ENCODE measurements around the gene CERS1. TPM values are rescaled to one million over a fixed set of nuclear protein-coding genes. Genes with fewer than 3 reads are reported as not detected.

Gene CERS1
- 3.2 and 5.0 TPM in 2 replicates for total RNA-seq

GRCh38 chr19:18895824-18896341 lies at the start of gene CERS1:
CERS1 (minus strand) TSS chr19:18896158; CDS start chr19:18896072, 86 bp downstream.

GRCh38 chr19:18940769-18941627 lies 45.0 kb upstream of the CERS1 start, which contains the start of gene HOMER3:
HOMER3 (minus strand) TSS chr19:18941217; CDS start chr19:18938982, 2,235 bp downstream.

GRCh38 chr19:18919086-18919899 lies 23.3 kb upstream of the CERS1 start, which contains the start of the genes COPE and DDX49:
COPE (minus strand) TSS chr19:18919387; CDS start chr19:18919348, 39 bp downstream.
DDX49 (plus strand) TSS chr19:18919715; CDS start chr19:18919742, 27 bp downstream.

GRCh38 chr19:18831524-18832305 lies 64.2 kb downstream of the CERS1 start, which contains the start of gene UPF1:
UPF1 (plus strand) TSS chr19:18831959; CDS start chr19:18832210, 251 bp downstream.

Other genes starting within 250 kb of the CERS1 start
- gene CRTC1, start 212.5 kb downstream of the CERS1 start, total RNA-seq = 2.1 and 2.5 TPM in 2 replicates
- 1.3 and 1.5 TPM in 2 replicates for gene COMP, start 104.9 kb downstream of the CERS1 start, total RNA-seq
- gene UPF1, start 64.2 kb downstream of the CERS1 start, total RNA-seq = 57.7 and 78.9 TPM in 2 replicates
- 166 and 228 TPM in 2 replicates for gene COPE, start 23.2 kb upstream of the CERS1 start, total RNA-seq
- gene DDX49, start 23.6 kb upstream of the CERS1 start, total RNA-seq = 62.4 and 69.6 TPM in 2 replicates
- gene HOMER3, start 45.1 kb upstream of the CERS1 start, total RNA-seq = 56.3 and 67.6 TPM in 2 replicates
- gene SUGP2, start 137.4 kb upstream of the CERS1 start, total RNA-seq = 21.5 and 26.0 TPM in 2 replicates
- gene ARMC6, start 137.4 kb upstream of the CERS1 start, total RNA-seq = 36.1 and 42.0 TPM in 2 replicates
- gene SLC25A42, start 167.8 kb upstream of the CERS1 start, total RNA-seq = 4.5 and 6.0 TPM in 2 replicates
- 18.8 and 22.2 TPM in 2 replicates for gene TMEM161A, start 242.3 kb upstream of the CERS1 start, total RNA-seq

Data from bronchial smooth muscle cell (primary cell).